Activated T-cell treated with anti-CD3 and anti-CD28 coated beads for 1 hour (primary cell): ENCODE measurements around the gene REXO5.
"Not testable (repeated sequence)": the region's sequence is repeated elsewhere in the genome, so short reads cannot be mapped to it uniquely, and the experiment has no call there.

Experiments used
- DNase-seq: peaks from one replicate; pipeline ENCODE4 v3.0.0-alpha.2; 2020; ENCODE audit warnings: low read depth

REXO5 gene

GRCh38 chr16:20850981-20851380 lies 44.7 kb downstream of the REXO5 start:
- DNase-seq, result no peak

- no peak for DNase-seq
Observed at GRCh38 chr16:20851601-20852000, 45.3 kb downstream of the REXO5 start.

GRCh38 chr16:20853143-20853542 lies 46.8 kb downstream of the REXO5 start:
- no peak for DNase-seq

- DNase-seq, result no peak
Observed at GRCh38 chr16:20853981-20854620, 47.8 kb downstream of the REXO5 start.

GRCh38 chr16:20854963-20855362 lies 48.6 kb downstream of the REXO5 start:
- DNase-seq, result no peak

- DNase-seq, result no peak
Observed at GRCh38 chr16:20857281-20857680, 51.0 kb downstream of the REXO5 start.

GRCh38 chr16:20859229-20859628 lies 52.9 kb downstream of the REXO5 start:
- no peak for DNase-seq

- no peak for DNase-seq
Observed at GRCh38 chr16:20859699-20860098, 53.4 kb downstream of the REXO5 start.

GRCh38 chr16:20860361-20860760 lies 54.0 kb downstream of the REXO5 start:
- no peak for DNase-seq

- not testable (repeated sequence) for DNase-seq
Observed at GRCh38 chr16:20860995-20861394, 54.7 kb downstream of the REXO5 start.

GRCh38 chr16:20862162-20862960 lies 56.0 kb downstream of the REXO5 start:
- no peak for DNase-seq

GRCh38 chr16:20864376-20864775 lies 58.0 kb downstream of the REXO5 start:
- not testable (repeated sequence) for DNase-seq

- DNase-seq, result no peak
Observed at GRCh38 chr16:20865420-20866131, 59.2 kb downstream of the REXO5 start.

GRCh38 chr16:20866145-20866772 lies 59.9 kb downstream of the REXO5 start:
- DNase-seq, result no peak

- DNase-seq, result no peak
Observed at GRCh38 chr16:20866801-20867200, 60.5 kb downstream of the REXO5 start.

GRCh38 chr16:20867585-20867984 lies 61.3 kb downstream of the REXO5 start:
- DNase-seq, result no peak

- DNase-seq, result no peak
Observed at GRCh38 chr16:20868890-20869289, 62.6 kb downstream of the REXO5 start.

- no peak for DNase-seq
Observed at GRCh38 chr16:20870122-20870820, 63.9 kb downstream of the REXO5 start.

GRCh38 chr16:20871258-20871657 lies 64.9 kb downstream of the REXO5 start:
- DNase-seq, result no peak

- DNase-seq, result no peak
Observed at GRCh38 chr16:20871941-20872815, 65.9 kb downstream of the REXO5 start.

- no peak for DNase-seq
Observed at GRCh38 chr16:20873331-20873730, 67.0 kb downstream of the REXO5 start.
